ENCODE results near the gene TMEM209.
"Not testable (repeated sequence)": the region's sequence is repeated elsewhere in the genome, so short reads cannot be mapped to it uniquely, and the experiment has no call there.

Gene TMEM209

GRCh38 chr7:130216750-130217149, 11.5 kb upstream of the TMEM209 start:
- DNase-seq, result no peak

GRCh38 chr7:130216025-130216424, 10.8 kb upstream of the TMEM209 start:
- no peak for DNase-seq

GRCh38 chr7:130213828-130214227, 8.6 kb upstream of the TMEM209 start:
- DNase-seq, result no peak

GRCh38 chr7:130210181-130210935, 5.2 kb upstream of the TMEM209 start:
- no peak for DNase-seq

GRCh38 chr7:130208516-130208915, 3.3 kb upstream of the TMEM209 start:
- no peak for DNase-seq

- no peak for DNase-seq
Observed at GRCh38 chr7:130207642-130208041, 2.4 kb upstream of the TMEM209 start, which contains the start of gene SSMEM1. SSMEM1 (plus strand) TSS chr7:130207860; CDS start chr7:130207911, 51 bp downstream.

- DNase-seq, result no peak
Observed at GRCh38 chr7:130207033-130207432, 1.8 kb upstream of the TMEM209 start.

- DNase-seq, result no peak
Observed at GRCh38 chr7:130201796-130202195, 3.4 kb downstream of the TMEM209 start.

- no peak for DNase-seq
Observed at GRCh38 chr7:130197094-130197493, 8.1 kb downstream of the TMEM209 start.

GRCh38 chr7:130196476-130196875, 8.7 kb downstream of the TMEM209 start:
- DNase-seq, result no peak

- no peak for DNase-seq
Observed at GRCh38 chr7:130195396-130195795, 9.8 kb downstream of the TMEM209 start.

GRCh38 chr7:130191791-130192190, 13.4 kb downstream of the TMEM209 start:
- DNase-seq, result no peak

GRCh38 chr7:130189343-130189742, 15.9 kb downstream of the TMEM209 start:
- no peak for DNase-seq

- no peak for DNase-seq
Observed at GRCh38 chr7:130187360-130187759, 17.8 kb downstream of the TMEM209 start.

GRCh38 chr7:130184349-130184748, 20.9 kb downstream of the TMEM209 start:
- not testable (repeated sequence) for DNase-seq

GRCh38 chr7:130182990-130183389, 22.2 kb downstream of the TMEM209 start:
- DNase-seq, result no peak

GRCh38 chr7:130181263-130181605, 24.0 kb downstream of the TMEM209 start:
- no peak for DNase-seq

GRCh38 chr7:130180571-130181262, 24.5 kb downstream of the TMEM209 start:
- no peak for DNase-seq

GRCh38 chr7:130179631-130180030, 25.6 kb downstream of the TMEM209 start:
- no peak for DNase-seq

- DNase-seq, result no peak
Observed at GRCh38 chr7:130178251-130178650, 27.0 kb downstream of the TMEM209 start.

- no peak for DNase-seq
Observed at GRCh38 chr7:130174237-130174959, 30.8 kb downstream of the TMEM209 start.

GRCh38 chr7:130162196-130162595, 43.0 kb downstream of the TMEM209 start:
- DNase-seq, result no peak

- no peak for DNase-seq
Observed at GRCh38 chr7:130160455-130160854, 44.8 kb downstream of the TMEM209 start.

- no peak for DNase-seq
Observed at GRCh38 chr7:130160023-130160422, 45.2 kb downstream of the TMEM209 start.
